Neural crest cell (in vitro differentiated cells): Measurements from ENCODE around the gene PERM1. TPM values are rescaled to one million over a fixed set of nuclear protein-coding genes. Genes with fewer than 3 reads are reported as not detected.
A peak's percentile ranks its signal among the peaks of the same experiment; 100 is the strongest.

ENCODE experiments used
- DNase-seq: peaks from one replicate; pipeline ENCODE4 v3.0.0; 2021; ENCODE audit warnings: low read depth, mixed read lengths, low spot score
- H3K27ac Mint-ChIP-seq: one replicate; pipeline ENCODE4 v1.8.0; 2021; ENCODE audit warnings: mild to moderate bottlenecking, mixed read lengths; ENCODE audit not compliant: unreplicated experiment
- H3K27me3 Mint-ChIP-seq: 2 replicates; pipeline ENCODE4 v1.8.0; 2021; ENCODE audit warnings: low read depth, mild to moderate bottlenecking, mixed read lengths
- H3K36me3 Mint-ChIP-seq: 2 replicates; pipeline ENCODE4 v1.8.0; 2021; ENCODE audit warnings: low read depth, mild to moderate bottlenecking, mixed read lengths
- H3K4me1 Mint-ChIP-seq: 2 replicates; pipeline ENCODE4 v1.8.0; 2021; ENCODE audit warnings: mixed read lengths
- H3K4me3 Mint-ChIP-seq: one replicate; pipeline ENCODE4 v1.8.0; 2021; ENCODE audit warnings: mild to moderate bottlenecking, mixed read lengths
- H3K9me3 Mint-ChIP-seq: 2 replicates; pipeline ENCODE4 v1.8.0; 2021; ENCODE audit warnings: mixed read lengths
- total RNA-seq: library from RNA; stranded (reverse); gene quantifications from 2 replicates; pipeline ENCODE4 v1.2.1, GENCODE V29; 2021
- TF ChIP-seq, protein P1 (sequence below): fragments of 200-600 bp; sonication (generic); conservative IDR thresholded peaks from 2 replicates; pipeline ENCODE4 v1.5.0; 2021; ENCODE audit warnings: antibody characterized with exemption, mild to moderate bottlenecking

The PERM1 gene
- total RNA-seq, 1 donor from 2014 or later, result not detected

DNA sequence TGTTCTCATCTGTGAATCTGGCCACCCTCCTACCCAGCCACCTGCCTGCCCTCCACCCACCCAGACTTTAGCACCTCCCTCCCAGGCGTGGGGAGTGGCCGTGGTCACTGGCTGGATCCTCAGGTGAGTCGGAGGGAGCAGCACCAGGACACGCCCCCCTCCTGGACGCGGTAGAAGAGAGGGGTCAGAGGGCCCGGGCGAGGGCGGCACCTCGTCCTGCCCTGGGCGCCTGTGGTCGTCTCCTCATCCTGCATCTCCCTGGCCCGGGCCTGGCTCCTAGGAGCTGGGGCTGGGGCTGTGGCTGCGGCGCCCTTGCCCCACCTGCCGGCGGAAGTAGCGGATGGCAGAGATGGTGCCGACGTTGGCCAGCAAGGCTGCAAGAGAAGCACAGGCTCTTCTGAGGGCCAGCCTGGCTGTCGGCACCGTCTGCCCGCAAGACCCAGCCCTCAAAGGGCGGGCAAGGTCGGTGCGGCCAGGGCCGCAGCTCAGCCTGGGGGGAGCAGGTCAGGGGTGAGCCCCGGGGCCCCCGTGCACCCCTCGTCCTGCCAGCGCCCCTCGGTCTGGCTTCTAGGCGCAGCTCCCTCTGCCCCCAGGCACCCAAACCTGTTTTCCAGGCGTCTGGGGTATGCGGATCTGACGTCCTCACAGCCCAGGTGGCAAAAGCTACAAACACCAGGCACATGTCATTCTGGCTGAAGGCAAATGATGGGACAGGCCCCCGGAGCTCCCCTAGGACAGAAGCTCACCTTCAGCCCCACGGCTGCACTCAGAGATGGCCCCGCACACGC, 5.8 kb downstream of the PERM1 start:
- no peak overlapping the region for H3K27ac Mint-ChIP-seq
- no peak overlapping the region for H3K4me3 Mint-ChIP-seq
- peak; percentile 71 for DNase-seq
- H3K36me3 Mint-ChIP-seq, result peaks cover 3% of the 10 kb centered on the region
- peaks cover 28% of the 10 kb centered on the region for H3K27me3 Mint-ChIP-seq
- peaks cover 3% of the 10 kb centered on the region for H3K9me3 Mint-ChIP-seq
- H3K4me1 Mint-ChIP-seq, result peaks cover 3% of the 10 kb centered on the region
- TF ChIP-seq, protein P1, sequence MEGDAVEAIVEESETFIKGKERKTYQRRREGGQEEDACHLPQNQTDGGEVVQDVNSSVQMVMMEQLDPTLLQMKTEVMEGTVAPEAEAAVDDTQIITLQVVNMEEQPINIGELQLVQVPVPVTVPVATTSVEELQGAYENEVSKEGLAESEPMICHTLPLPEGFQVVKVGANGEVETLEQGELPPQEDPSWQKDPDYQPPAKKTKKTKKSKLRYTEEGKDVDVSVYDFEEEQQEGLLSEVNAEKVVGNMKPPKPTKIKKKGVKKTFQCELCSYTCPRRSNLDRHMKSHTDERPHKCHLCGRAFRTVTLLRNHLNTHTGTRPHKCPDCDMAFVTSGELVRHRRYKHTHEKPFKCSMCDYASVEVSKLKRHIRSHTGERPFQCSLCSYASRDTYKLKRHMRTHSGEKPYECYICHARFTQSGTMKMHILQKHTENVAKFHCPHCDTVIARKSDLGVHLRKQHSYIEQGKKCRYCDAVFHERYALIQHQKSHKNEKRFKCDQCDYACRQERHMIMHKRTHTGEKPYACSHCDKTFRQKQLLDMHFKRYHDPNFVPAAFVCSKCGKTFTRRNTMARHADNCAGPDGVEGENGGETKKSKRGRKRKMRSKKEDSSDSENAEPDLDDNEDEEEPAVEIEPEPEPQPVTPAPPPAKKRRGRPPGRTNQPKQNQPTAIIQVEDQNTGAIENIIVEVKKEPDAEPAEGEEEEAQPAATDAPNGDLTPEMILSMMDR, result peak; percentile 82

DNA sequence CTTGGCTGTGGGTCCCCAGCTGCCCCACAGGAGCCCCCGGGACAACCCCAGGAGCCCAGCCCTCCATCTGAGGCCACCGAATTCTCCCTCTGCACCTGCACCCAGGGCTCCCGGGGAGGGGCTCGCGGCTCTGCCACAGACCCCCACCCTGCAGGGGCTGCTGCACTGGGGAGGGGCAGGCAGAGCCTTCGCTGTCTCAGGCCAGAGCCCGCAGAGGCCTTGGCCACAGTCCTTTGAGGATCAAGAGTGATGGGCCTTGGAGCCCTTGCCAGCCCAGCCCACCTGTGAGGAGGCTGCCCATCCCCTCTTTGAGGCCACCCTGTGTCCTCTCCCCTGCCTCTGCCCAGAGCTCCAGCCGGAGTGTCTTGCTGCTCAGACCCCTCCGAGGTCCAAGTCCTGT, 6.5 kb downstream of the PERM1 start:
- peaks cover 3% of the 10 kb centered on the region for H3K4me1 Mint-ChIP-seq
- no peak overlapping the region for H3K4me3 Mint-ChIP-seq
- H3K27ac Mint-ChIP-seq, result no peak overlapping the region
- TF ChIP-seq, protein P1, result no peak
- peaks cover 3% of the 10 kb centered on the region for H3K36me3 Mint-ChIP-seq
- peaks cover 3% of the 10 kb centered on the region for H3K9me3 Mint-ChIP-seq
- H3K27me3 Mint-ChIP-seq, result peaks cover 30% of the 10 kb centered on the region
- no peak for DNase-seq

DNA sequence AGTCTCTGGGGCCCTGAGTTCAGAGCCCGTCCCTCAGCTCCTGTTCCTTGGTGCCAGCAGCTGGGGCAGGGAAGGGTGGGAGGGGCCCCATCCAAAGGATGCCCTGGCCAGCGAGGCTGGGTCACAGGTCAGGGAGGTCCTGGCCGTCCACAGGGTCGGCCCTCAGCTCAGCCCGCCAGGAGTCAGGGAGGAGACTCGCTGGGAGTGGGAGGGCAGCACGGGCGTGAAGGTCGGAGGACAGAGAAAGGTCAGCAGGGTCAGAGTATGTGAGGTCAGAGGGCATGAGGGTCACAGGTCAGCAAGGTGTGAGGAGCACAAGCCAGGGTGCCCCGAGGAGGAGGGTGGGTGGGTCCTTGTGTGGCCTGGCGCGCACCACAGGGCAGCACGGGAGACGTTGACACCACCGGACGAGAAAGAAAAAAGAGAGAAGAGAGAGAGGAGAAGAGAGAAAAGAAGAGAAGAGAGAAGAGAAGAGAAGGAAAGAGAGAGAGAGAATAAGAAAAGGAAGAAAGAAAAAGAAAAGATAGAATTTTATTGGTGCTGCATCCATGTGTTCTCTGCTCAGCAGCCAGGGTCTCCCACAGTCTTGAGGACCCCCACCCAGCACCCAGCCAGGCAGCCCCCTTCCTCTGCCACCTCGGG, 7.1 kb downstream of the PERM1 start:
- H3K27ac Mint-ChIP-seq, result no peak overlapping the region
- TF ChIP-seq, protein P1, result no peak
- peaks cover 3% of the 10 kb centered on the region for H3K9me3 Mint-ChIP-seq
- H3K27me3 Mint-ChIP-seq, result peaks cover 35% of the 10 kb centered on the region
- peaks cover 3% of the 10 kb centered on the region for H3K4me1 Mint-ChIP-seq
- peaks cover 3% of the 10 kb centered on the region for H3K36me3 Mint-ChIP-seq
- H3K4me3 Mint-ChIP-seq, result no peak overlapping the region
- DNase-seq, result no peak

DNA sequence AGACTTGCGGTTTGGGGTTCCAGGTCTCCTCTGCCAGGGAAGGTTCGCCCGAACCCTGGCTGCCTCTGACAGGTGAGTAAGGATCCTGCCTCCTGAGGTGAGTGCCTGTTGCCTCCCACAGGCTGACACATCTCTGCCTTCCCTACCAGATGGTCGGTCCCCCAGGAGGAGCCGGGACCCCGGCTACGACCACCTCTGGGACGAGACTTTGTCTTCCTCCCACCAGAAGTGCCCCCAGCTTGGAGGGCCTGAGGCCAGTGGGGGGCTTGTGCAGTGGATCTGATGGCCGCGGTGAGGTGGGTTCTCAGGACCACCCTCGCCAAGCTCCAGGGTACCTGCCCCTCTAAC, 7.6 kb downstream of the PERM1 start:
- no peak overlapping the region for H3K4me3 Mint-ChIP-seq
- TF ChIP-seq, protein P1, result no peak
- DNase-seq, result no peak
- peaks cover 3% of the 10 kb centered on the region for H3K9me3 Mint-ChIP-seq
- H3K4me1 Mint-ChIP-seq, result peaks cover 3% of the 10 kb centered on the region
- H3K27me3 Mint-ChIP-seq, result peaks cover 41% of the 10 kb centered on the region
- H3K36me3 Mint-ChIP-seq, result peaks cover 3% of the 10 kb centered on the region
- no peak overlapping the region for H3K27ac Mint-ChIP-seq

DNA sequence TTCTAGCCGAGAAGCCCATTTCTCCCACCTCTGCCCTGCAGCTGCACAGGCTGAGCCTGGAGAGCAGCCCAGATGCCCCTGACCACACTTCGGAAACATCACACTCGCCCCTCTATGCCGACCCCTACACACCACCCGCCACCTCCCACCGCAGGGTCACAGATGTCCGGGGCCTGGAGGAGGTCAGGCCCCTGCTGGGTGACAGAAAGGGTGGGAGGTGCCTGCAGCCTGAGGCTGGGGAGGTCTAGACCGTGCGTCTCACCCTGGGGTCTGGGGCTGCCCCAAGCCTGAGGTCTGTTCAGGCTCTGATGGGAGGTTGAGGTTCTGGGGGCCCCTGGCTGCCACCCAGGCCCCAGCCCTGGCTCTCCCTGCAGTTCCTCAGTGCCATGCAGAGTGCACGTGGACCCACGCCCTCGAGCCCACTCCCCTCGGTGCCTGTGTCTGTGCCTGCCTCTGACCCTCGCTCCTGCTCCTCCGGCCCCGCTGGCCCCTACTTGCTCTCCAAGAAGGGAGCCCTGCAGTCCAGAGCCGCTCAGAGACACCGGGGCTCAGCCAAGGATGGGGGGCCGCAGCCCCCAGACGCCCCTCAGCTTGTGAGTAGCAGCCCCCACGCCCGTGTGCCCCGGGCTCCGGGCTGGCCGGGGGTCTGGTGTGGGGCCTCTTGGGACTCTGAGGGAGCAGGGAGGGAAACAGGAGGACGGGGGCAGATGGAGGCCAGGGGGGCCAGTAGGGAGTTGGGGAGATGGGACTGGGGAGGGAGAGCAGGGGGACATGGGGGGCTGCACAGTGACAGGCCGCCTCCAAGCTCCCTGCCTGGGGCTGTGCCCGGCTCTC, 8.2 kb downstream of the PERM1 start:
- TF ChIP-seq, protein P1, result no peak
- DNase-seq, result no peak
- Mint-ChIP-seq H3K27ac (no peak overlapping the region), H3K27me3 (peaks cover 47% of the 10 kb centered on the region), H3K4me3 (no peak overlapping the region), H3K9me3 (peaks cover 3% of the 10 kb centered on the region), H3K36me3 (peaks cover 3% of the 10 kb centered on the region), H3K4me1 (peaks cover 3% of the 10 kb centered on the region)
